Measurements from ENCODE around the gene OSBPL2.

OSBPL2 gene

DNA sequence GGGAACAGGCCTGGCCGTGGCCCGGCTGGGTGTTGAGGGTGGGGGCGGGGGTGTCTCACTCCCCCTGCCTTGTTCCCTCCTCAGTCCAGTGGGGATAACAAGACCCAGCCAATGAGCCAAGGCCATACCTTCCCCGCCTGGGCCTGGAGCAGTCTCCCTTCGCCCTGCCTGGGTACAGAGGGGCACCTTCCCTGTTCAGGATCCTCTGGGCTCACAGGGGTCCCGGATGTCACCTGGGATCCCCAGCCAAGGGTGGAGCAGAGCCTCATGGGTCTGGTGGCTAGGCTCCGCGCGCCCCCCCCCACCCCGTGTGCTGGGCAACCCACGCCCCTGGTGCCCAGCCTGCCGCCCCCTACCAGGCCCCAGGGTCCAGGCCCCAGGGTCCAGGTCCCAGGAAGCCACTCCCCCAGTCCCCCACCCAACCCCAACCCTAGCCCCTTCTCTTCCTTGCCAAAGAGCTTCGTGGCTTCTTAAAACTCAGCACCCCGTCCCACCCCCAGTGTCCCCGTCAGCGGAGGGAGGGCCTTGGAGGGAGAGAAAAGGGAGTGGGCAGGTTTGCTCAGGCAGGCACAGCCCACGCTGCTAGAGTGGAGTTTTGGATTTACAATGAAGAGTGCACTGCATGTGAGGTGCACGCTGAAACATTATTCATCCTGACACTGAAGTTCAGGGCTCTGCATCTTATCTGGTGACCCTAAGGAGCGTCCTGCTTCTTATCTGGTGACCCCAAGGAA is 30.1 kb upstream of the OSBPL2 start:
- no peak for DNase-seq

DNA sequence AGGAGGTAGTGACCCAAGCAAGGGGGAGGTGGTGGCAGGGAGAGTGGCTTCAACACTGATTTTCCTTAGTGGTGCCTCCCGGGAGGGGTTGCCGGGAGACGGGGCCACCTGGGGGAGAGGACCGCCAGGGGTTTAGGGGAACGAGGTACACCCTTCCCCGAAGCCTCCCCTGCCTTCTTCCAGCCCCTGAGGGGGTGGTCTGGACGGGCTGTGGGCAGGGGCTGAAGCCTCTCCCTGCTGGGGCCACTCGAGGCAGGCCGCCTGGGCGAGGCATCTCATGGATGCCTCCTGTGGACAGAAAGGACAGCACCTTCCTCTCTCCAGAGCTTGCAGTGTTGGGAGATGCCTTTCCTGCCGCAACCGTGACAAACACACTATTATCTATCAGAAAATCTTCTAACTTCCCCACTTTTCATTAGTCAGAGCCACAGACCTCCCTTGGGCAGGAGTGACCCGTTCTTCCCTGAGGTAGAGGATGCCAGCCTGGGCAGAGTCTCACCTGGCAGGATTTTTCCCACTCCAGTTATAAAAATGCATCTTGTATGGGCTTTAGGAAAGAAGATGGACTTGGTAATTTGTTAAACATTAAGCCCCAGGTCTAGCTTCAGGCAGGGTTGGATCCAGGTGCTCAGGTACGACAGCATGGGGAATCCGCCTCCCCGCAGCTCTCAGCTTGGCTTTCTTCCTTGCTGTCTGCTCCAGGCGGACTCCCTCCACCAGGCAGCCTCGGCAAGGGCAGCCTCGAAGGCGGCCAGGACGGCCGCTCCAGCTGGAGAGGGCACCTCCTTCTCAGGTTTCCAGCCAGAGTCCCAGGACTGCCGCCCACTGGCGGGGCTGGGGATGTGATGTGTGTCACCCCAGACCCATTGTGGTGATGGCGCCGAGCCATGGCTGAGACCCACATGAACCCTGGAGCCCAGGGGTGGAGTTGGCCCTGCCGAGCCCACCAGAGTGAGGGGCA is 29.2 kb upstream of the OSBPL2 start:
- no peak for DNase-seq

DNA sequence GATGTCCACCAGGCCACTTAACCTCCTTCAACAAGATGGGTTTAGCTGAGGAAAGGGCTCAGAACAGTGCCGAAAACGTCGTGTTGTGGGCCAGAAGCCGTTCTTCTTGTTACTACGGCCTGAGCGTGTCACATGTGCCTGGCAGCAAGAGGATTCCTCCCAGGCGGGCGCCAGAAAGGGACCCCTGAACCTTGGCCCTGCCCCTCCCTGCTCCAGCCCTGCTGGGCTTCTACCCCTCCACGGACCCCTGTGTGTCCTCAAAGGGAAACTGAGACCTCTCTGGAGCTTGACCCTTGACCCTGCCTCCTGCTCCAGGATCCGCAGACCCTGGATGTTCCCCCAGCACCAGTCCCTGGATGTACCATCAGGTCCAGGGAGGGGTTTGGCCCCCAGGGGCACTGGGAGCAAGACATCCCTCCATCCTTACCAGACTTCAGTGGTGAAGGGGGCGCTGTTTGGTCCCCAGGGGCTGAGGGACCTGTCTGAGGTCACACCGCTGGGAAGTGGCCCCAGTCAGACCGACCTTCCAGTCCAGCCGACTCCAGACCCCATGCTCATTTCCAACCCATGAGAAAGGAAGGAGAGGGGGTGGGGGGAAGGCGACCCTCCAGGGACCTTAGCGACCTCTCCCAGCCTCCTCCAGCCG is 28.3 kb upstream of the OSBPL2 start:
- DNase-seq = no peak

DNA sequence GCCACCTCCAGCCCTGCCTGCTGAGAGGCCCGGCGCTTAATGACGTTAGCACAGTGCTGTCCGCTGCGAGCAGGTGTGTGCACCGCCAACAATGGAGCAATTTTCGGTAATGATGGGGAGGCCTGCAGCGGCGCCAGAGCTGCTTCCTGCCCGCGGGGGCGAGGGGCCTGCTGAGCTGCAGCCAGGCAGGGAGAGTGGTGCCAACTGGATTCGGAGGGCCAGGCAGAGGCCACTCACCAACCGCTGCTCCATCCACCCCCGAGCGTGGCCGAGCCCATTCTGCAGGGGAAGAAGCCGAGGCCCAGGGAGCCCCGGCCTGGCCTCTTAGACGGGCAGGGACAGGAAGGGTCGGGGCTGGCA is 27.8 kb upstream of the OSBPL2 start:
- no peak for DNase-seq

DNA sequence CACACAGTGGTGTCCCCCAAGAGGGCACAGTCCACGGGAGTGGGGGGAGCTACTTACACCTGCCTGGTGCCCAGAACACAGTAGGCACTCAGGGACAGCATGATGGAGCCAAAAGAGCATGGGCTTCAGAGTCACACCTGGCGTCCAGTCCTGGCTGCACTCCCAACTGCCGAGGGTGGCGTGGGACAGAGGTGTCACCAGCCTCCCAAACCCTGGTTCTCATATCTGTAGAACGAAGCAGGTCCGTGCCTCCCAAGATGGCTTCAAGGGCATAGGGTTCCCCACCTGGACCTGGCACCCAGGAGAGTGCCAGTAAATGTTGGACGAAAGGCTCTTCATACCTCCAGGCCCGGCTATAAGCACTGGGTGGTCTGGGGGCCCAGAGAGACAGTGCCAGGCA is 27.1 kb upstream of the OSBPL2 start:
- no peak for DNase-seq

DNA sequence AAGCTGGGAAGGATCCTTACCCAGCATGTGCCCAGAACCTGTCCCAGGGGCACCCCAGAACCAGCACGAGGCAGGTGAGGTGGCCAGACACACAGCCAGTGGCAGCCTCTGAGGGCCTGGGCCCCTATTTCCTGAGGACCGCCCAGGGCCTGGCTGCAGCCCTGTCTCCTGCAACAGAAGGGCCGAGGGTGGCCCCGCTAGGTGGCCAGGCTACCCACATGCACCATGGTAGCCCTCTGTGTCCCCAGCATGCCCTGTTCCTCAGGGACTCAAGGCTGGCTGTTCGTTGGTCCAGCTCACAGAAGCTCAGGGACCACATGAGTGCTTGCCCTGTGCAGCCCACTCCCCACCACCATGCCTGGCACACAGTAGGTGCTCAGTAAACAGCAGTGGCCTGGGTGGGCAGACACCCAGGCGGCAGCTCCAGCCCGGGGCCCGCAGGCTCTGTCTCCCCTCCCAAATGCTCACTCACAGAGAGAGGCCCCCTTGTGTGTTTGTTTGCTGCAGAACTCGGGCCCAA is 26.5 kb upstream of the OSBPL2 start:
- DNase-seq = no peak

DNA sequence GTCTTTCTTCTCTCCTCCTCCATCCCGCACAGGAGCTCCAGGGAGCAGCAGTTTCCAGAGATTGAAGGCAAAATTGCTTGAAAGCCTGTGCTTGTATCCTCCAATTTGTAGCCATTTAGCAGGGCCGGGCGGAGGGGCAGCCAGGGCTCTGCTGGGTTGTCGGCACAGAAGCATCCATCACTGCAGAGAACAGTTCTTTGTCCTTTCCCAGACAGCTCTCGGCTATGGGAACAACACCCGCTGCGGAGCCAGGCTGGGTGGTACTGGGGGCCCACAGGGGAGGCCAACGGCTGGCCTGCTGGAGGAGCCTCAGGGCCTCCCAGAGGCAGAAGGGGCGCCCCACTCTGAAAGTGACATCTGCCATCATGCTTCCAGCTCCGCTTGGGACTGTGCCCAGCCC is 26.0 kb upstream of the OSBPL2 start:
- no peak for DNase-seq

DNA sequence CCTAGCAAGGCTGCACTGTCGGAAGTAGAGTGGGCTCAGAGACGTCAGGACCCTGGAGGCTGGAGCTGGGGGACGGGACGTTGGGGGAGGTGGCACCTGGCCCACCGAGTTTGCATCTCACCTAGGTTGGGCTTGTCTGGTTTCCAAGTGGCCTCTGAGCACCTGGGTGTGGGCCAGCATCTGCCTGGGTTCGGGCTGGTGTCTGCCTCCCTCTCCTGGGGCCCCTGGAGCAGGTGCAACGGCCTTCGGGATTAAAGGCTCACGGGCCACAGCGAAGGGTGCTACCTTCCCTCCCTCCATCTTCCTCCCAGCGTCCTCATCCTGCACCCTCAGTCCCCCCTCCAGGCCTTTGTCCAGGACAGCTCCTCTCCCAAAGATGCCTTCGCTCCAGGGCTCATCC is 24.3 kb upstream of the OSBPL2 start:
- DNase-seq = no peak

DNA sequence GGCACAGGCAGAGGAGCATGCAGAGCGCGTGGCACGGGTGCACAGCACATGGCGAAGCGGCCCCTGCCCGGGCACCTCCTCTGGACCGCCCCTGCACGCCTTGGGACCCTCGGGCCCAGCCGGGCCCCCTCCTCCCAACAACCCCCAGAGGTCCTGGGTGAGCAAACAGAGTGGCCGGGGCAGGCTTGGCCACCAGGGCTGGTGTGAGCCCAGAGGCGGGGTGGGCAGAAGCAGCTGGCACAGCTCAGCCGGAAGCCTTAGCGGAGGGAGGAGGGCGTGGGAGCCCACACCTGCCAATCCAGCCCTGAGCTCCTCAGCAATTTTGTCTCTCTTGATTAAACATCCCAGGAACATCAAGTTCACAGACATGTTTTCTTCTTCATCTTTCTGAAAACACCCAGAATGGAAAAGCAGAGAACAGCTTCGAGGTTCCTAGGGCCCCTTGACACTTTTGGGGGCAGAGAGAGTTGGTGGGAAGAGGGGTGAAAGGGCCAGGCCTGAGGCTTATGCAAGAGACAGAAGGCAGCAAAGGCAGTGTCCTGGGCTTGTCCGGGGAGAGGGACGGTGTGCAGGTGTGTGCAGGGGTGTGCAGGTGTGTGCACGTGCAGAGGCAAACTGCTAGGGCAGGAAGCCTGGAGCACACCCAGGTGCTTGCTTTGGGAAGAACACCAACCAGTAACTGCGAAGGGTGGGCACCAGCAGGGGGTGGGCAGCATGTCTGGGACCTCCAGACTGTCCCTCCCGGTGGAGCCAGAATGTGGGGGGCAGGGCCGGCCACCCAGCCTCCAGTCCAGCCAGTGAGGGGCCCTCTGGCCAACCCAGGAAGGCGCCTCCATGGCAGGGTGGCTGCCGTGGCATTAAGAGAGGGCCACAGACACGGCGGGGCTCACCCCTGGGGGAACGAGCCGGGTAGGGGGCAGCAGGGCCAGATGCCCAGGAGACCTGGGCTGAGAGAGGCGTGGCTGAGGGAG is 23.0 kb upstream of the OSBPL2 start:
- DNase-seq = no peak

DNA sequence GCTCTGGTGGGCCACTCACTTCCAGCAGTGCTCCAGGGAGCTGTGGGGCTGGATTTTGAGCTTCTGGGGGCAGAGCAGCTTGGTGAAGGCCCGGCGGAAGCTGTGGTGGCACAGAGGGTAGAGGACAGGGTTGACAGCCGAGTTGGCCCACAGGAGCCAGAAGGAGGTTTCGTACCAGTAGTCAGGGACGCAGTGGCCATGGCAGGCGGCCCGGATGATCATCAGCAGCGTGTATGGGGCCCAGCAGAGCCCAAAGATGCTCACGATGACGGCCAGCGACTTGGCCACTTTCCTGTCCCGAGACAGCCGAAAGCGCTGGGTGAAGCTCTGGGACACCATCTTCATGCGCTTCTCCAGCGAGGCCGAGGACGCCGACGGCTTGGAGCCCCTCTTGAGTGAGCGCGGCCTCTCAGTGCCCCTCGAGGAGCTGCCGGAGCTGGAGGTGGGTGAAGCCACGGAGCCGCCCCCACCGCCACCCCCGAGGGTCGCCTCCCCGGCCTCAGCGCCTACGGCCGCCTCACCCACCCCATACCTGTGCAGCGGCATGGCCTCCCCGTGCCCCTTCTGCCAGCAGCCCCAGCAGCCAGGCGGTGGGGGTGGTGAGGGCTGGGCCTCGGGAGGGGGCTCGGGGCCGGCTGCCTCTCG is 22.2 kb upstream of the OSBPL2 start:
- DNase-seq = no peak

DNA sequence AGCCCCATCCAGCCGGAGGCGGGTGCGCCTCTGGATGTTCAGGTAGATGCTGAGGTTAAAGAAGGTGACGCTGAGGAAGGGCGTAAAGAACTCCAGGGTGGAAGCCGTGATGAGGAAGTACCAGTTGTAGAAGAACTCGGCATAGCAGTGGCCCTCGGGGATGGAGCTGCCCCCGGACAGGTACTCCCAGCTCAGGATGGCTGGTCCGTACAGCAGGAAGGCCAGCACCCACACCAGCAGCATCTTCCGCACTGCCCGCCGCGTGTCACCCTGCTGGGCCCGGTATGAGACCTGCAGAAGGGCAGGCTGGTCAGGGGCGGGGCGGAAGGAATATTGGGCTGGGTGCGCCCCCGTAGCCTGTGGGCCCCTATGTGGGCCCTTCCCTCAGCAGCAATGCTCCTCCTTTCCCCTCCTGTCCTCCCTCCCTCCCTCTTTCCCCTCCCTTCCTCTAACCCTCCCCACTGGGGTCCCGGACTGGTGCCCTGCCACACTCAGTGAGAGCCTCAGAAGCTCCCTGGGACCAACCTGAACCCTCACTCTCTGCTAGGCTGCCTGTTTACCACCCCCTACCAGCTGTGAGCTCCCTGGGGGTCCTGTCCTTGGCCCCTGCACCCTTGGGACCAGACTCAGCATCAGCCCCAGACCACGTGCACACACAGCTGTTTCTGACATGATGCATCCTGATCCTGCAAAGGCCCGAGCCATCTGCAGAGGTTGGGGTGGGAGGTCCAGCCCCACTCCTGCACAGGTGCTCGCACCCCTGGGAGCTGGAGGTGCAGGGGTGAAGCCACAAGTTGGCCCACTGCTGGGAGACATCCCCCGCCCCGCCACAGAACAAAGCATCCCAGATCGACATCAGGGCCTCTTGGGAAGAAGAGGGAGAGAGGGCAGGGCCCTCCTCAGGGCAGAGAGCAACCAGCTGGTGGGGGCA is 21.4 kb upstream of the OSBPL2 start:
- no peak for DNase-seq

DNA sequence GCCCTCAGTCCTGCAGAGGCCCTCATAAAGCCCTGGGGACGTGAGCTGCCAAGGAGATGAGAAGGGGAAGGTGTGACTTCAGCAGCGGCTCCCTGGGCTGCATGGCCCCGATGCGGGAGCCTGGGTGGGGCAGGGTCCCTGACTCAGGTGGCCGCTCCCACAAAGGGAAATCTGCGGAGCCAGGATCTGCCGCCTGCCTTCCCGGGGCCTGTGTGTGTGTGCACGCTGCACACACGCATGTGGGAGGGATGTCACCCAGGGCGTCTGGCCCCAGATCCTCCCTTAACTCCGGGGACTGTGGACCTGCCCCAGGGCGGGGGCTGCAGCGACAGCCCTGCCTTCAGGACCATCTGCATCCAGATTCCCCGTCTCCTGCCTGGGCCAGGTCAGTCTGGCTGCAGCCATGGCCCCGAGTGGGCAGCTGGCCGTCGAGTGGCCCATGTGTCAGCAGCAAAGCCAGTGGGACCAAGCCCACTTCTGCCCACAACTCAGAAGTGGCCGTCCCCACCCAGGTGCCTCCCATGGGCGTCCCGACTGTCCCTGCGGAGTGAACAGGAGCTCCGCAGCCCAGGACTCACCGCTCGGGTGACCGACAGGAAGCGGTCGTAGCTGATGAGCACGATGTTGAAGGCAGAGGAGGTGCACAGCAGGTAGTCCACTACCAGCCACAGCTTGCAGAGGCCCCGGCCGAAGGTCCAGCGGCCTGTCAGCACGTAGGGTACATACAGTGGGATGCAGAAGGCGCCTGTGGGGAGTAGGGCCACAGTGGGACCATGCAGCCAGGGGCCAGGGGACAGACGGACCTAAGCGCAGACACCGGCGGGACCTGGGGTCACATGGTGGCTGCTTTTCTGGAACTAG is 20.2 kb upstream of the OSBPL2 start:
- no peak for DNase-seq

DNA sequence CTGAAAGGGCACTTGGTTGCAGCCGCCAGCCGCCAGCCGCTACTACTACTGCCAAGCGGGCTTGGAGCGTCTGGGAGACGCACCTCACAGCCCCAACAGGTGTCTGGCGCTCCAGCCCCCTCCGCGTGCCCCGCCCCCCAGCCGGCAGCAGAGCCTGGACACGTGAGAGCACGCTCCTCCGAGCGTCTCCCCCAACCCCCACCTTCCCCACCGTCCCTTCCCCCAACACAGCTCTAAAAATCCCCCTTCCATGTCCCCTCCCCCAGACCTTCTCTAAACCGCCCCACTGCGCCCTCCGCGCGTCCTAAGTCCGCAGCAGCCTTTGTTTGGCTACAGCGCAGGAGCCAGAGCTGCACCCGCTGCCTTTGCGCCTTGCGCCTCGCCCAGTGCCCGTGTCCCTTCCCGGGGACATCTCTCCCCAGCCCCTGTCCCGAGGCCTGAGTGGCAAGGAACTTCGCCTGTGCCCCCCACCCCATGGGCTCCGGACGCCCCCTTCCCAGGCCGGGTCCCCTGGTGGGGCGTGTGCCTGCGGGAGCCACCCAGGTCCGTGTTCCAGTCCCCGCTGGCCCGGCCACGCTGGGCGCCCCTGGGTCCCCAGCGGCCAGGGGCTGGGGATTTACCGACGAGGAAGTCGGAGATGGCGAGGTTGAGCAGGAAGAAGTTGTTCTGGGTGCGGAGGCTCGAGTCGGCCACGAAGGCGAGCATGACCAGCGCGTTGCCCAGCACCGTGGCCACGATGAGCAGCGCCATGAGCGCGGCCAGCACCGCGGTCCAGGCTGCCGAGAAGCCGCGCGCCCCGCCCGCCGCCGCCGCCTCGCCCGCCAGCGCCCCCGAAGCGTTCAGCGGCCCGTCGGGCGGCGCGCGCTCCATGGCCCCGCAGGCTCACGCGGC is 19.0 kb upstream of the OSBPL2 start:
- no peak for DNase-seq

DNA sequence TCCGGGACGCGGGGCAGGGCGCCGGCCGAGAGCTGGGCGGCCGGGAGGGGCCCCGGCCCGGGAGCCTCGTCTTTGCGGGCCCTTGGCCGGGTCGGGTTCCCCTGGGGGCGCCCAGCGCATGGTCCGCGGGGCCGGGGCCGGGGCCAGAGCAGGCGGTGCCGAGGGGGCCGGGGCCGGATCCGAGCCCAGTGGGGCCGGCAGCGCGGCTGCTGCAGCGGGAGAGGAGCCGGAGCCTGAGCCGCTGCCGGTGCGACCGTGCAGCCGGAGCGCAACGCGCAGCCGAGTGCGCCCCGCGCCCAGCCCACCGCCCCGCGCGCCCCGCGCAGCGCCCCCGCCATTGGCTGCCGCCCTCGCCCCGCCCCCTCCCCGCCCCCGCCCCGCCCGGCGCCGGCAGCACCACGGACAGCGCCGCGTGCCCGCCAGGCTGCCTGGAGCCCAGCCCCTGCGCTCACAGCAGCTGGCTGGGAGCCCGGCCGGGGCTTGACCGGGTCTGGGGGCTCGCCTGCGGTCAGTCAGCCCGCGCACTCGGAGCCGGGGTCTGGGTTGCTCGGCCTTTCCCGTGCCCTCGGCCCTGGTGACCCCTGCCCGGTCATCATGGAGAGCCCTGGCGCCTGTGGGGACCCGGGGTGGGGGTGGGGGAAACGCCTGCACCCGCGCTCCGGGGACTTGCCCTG is 18.2 kb upstream of the OSBPL2 start, which contains the start of gene HRH3:
HRH3 (minus strand) TSS at position 287 of the 674 bp plus-strand sequence. CDS start 308 bp downstream, outside the sequence.
- DNase-seq = no peak

DNA sequence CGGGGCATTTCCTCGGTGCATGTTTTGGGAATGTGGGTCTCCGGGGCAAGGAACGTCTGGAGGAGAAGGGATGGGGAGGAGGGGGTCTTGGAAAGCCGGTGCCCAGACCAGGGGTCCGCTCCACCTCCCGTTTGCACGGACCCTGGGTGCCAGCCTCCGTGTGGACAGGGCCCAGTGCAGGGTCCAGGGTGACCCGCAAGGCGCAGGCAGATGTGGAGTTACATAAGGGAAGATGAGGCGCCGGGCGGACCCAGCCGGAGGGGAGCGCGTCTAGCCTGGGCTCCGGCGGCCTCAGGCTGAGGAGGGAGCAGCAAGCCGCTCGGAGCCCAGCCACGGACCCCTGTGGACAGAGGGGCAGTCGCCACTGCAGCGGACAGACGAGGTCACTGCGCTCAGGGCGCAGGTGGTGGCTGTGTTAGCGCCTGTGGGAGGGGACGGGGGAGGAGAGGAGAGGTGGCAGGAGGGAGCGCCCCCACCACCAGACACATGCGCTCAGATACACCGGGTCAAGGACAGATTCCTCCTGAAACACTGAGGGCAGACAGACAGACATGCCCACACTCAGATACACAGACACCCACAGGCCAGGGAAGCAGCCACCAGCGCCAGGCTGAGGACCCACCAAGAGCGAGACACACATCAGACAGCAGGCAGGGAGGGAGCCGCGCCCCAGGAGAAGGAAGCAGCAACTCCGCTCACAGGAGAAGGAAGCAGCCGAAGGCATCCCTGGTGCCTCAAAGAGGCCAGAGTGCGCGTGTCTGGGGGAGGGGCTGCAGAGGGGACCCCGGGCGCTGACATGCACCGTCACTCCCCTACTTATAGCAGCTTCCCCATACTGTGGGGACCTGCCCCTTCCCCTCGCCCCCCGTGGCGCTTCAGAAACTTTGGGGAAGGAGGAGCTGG is 17.4 kb upstream of the OSBPL2 start:
- DNase-seq = no peak

DNA sequence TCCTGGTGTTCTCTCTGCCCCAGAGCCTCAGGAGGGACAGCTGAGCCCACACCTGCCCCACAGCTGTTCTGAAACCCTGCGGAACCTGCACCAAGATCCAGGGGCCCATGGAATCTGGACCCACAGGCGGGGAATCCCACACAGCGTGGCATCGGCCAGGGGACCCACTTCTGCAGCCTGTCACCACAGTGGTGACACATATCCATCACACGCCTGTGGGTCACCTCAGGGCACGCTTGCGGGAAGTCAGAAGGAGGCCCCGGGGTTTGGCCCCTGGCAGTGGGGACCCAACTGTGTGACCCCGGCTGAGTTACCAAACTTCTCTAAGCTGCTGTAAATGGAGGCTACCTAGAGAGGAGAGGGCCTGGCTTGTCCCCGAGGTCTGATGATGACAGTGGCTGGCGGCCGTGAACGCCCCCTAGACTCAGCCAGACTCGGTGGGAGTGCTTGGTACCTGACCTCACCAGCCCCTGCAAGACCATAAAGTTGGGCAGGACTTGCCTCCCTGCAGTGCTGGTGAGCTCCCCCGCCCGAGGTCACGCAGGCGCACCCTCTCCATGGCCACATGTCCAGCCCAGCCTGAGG is 16.0 kb upstream of the OSBPL2 start:
- DNase-seq = no peak
